HG03558 (cell line): ENCODE data around the gene TGM6.

Source experiments
- ATAC-seq: cut with Tn5 transposase; IDR thresholded peaks from one replicate; pipeline ENCODE4 v1.9.1; 2021; ENCODE audit warnings: moderate number of reproducible peaks; ENCODE audit not compliant: unreplicated experiment; ENCODE audit errors: extremely low read depth

The TGM6 gene

DNA sequence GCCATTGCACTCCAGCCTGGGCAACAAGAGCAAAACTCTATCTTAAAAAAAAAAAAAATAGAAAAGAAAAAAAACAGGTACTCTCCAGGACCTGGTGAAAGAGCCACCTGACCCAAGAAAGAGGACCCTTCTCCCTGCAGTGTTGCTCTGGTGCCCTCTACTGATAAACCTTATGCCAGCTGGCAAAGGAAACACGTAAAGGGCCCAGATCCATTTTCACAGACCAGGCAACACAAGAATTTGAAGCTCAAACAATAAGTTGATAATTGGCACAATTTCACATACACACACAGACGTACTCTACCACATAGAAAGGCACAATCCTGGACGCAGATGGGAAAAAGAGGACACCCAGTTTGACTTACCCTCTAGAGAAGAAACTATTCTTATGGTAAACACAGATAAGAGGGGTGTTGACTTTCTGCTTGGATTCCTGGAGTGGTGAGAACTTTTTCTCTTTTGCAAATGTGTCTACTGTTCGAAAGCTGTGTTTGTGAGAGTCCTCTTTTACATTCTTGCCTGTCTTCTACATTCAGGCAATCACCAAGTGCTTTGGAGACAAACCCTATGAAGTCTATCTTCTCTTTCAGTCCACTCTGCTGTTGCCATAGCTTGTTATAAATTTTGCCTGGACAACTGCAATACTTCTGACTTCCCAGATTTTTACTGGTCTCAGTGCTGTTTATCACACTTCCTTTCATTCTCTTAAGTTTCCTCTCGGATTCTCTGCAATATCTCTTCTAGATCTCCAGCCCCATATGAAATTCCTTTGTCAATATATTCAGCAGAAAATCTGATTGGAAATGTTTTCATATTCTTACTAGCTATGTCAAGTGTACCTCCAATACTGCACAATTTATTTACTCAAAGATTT lies 96.3 kb downstream of the TGM6 start:
- no peak for ATAC-seq

GRCh38 chr20:2480381-2480780 lies 99.7 kb downstream of the TGM6 start:
- ATAC-seq, result no peak
